GM12864 (cell line): ENCODE data around the gene CD14.
"Not testable (repeated sequence)": the region's sequence is repeated elsewhere in the genome, so short reads cannot be mapped to it uniquely, and the experiment has no call there.

ENCODE experiments used
- DNase-seq: peaks from one replicate; pipeline ENCODE4 v3.0.0-alpha.2; 2011; ENCODE audit warnings: low read depth
- H3K4me3 ChIP-seq: 2 replicates; pipeline ENCODE4 v1.5.1; 2011; ENCODE audit warnings: mild to moderate bottlenecking, low read depth, low read length, control low read depth
- CTCF ChIP-seq: IDR thresholded peaks from 2 replicates; pipeline ENCODE4 v1.5.1; 2011; ENCODE audit warnings: low read depth, mild to moderate bottlenecking, moderate library complexity, low read length, control low read depth, inconsistent platforms; ENCODE audit errors: missing control alignments

CD14 gene

DNA sequence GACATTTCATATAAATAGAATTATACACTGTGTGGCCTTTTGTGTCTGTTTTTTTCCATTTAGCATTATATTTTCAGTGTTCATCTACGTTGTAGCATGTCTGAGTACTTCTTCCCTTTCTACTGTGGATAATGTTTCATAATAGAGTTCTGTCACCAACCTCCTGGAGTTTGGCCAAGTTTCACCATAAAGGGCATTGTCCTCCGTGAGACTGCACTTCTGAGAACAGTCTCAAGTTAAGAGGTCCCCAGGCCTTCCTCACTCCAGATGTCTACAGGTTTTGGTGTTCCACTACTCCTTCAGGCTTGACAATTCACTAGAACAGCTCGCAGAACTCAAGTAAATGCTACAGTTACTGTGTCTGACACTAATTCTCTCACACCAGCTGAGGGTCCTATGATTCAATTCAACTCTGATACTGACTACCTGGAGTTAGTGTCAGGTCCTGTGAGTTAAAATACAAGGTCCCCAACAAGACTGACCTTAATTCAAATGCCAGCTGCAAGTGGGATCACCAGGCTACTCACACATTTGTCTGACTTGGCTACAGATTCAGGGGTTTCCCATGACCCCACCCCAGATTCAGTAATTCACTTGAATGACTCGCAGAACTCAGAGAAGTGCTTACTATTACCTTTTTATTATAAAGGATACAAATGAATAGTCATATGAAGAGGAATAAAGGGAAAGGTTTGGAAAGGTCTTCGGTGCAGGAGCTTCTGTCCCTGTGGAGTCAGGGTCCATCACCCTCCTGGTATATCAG is 37.3 kb downstream of the CD14 start:
- no peak overlapping the region for H3K4me3 ChIP-seq
- no peak for TF ChIP-seq CTCF
- DNase-seq = no peak

DNA sequence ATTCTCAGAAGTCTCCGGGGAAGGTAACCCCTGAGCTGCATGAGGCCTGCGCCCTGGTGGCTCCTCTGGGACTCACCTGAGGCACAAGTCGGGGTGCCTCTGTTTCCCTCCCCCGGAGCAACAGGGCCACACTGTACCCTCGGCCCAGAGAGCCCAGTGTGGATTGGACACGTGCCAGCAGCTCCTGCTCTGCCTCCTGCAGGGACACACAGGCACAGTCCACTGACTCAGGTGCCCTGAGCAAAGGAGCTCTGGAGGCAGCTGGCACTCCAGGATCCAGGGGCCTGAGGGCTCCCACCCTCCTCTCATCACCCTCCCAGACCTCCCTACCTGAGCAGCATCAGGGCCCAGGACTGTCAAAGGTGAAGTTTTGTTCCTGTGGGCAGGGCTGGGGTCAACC is 38.8 kb downstream of the CD14 start:
- H3K4me3 ChIP-seq = no peak overlapping the region
- DNase-seq = no peak
- TF ChIP-seq CTCF = no peak

DNA sequence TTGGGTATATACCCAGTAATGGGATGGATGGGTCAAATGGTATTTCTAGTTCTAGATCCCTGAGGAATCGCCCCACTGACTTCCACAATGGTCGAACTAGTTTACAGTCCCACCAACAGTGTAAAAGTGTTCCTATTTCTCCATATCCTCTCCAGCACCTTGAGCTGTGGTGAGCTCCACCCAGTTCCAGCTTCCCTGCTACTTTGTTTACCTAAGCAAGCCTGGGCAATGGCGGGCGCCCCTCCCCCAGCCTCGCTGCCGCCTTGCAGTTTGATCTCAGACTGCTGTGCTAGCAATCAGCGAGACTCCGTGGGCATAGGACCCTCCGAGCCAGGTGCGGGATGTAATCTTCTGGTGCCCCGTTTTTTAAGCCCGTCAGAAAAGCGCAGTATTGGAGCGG is 39.9 kb downstream of the CD14 start:
- not testable (repeated sequence) for H3K4me3 ChIP-seq, DNase-seq

DNA sequence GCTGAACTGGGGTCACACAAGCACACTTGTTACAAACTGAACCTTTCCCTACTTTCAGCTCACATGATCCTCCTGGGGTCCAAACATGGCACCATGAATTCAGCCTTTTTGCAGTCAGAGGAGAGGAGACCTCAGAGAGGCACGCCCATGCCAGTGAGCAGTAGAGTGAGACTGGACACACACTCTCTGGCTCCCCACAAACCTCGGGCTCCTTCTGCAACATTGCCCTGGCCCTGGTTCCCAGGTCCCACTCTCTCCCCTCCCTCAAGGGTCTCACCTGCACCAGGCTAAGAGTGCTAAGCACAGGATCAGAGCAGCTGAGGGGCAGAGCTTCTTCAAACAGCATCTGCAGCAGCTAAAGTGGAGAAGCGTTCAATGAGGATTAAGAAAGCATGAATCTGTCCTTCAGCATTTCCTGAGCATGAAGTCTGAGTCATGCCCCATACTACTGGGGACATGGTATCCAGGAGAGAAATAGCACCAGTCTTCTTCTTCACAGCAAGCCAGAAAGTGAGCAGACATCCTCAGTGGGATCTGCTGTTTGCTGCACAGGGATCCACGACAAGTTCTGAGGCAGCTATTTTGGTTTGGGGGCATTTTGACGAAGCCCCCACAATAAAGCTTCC is 41.1 kb downstream of the CD14 start:
- DNase-seq = no peak
- H3K4me3 ChIP-seq = no peak overlapping the region
- TF ChIP-seq CTCF = no peak

DNA sequence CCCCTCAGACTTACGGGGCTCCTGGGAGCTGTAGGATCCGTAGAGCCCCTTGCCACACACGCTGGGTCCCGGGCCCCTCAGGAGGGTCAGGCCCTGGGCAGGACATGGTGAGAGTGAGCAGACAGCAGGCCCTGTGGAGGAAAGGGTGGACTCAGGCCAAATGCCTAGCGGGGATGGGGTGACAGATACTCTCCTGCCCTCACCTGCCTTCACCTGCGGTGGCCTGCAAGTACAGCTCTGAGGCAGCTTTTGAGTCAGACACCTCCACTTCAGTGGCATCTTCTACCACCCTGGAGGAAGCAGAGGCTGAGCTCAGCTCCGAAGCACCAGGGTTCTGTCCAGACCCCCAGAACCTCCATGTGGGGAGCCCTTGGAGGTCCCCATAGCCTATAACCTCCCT is 42.1 kb downstream of the CD14 start:
- no peak for DNase-seq
- TF ChIP-seq CTCF = no peak
- H3K4me3 ChIP-seq = no peak overlapping the region

- TF ChIP-seq CTCF = no peak
- no peak overlapping the region for H3K4me3 ChIP-seq
- DNase-seq = no peak
Observed at GRCh38 chr5:140588311-140589070, 44.5 kb downstream of the CD14 start.

DNA sequence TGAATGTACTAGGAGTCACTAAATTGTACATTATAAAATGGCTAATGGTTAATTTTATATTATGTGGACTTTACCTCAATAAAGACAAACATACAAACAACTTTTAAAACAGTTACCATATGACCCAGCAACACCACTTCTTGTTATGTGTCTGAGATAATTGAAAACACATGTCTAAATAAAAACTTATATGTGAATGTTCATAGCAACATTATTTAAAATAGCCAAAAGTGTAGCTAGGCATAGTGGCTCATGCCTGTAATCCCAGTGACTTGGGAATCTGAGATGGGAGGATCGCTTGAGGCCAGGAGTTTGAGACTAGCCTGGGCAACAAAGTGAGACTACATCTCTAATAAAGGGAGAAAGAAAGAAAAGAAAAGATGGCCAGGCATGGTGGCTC is 45.5 kb downstream of the CD14 start:
- no peak for TF ChIP-seq CTCF
- no peak for DNase-seq
- no peak overlapping the region for H3K4me3 ChIP-seq
